Neuron (in vitro differentiated cells): ENCODE measurements around the gene CCR7.

Experiments used
- H2AFZ ChIP-seq: one replicate; pipeline ENCODE4 v1.6.1; 2013; ENCODE audit warnings: low read depth, mild to moderate bottlenecking, inconsistent platforms, low read length, moderate library complexity
- H3K27me3 ChIP-seq: one replicate; pipeline ENCODE4 v1.6.1; 2013; ENCODE audit warnings: low read length; ENCODE audit not compliant: insufficient read depth
- H3K36me3 ChIP-seq: one replicate; pipeline ENCODE4 v1.6.1; 2013; ENCODE audit warnings: low read length; ENCODE audit not compliant: insufficient read depth
- H3K4me1 ChIP-seq: one replicate; pipeline ENCODE4 v1.6.1; 2013; ENCODE audit warnings: low read length; ENCODE audit not compliant: insufficient read depth
- H3K4me3 ChIP-seq: 2 replicates; pipeline ENCODE4 v1.5.1; 2013; ENCODE audit warnings: mild to moderate bottlenecking, low read length, moderate library complexity
- H3K9me3 ChIP-seq: one replicate; pipeline ENCODE4 v1.6.1; 2013; ENCODE audit warnings: low read length

The CCR7 gene

GRCh38 chr17:40562838-40563219 lies 2.4 kb downstream of the CCR7 start:
- no peaks in the 10 kb centered on the region for H3K36me3 ChIP-seq
- no peak overlapping the region for H3K4me3 ChIP-seq
- H3K9me3 ChIP-seq, result no peaks in the 10 kb centered on the region
- peaks cover 15% of the 10 kb centered on the region for H3K4me1 ChIP-seq
- H2AFZ ChIP-seq, result no peak overlapping the region
- H3K27me3 ChIP-seq, result no peaks in the 10 kb centered on the region

DNA sequence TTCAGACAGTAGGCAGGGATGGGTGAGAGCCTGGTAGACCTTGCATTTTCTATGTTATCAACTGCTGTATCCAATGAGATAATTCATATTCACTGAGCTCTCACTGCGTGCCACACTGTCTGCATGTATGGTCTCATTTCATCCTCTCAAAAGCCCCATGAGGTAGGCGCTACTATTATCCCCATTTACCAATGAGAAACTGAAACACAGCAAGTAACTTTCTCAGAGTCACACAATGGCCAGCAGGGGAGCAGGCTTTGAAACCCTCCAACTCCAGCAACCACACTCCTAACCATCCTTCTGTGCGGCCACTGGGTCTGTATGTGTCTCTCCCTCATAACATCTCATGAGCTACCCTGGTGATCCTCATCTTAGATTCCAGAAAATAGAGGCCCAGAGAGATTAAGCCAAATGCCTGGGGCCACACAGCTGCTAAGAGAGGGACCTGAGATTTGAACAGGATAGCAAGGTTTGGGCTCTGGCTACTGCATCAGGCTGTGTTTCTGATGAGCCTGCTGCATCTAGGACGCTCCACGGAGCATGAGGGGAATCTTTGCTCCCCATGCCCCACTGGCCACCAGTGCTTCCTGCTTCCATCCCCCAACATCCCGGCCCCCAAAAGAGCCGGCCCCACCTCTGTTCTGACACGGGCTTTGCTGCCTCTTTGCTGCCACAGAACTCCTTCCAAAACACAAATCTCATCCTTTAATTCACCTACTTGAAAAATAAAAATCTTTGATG lies 3.2 kb downstream of the CCR7 start:
- H3K36me3 ChIP-seq, result no peaks in the 10 kb centered on the region
- peaks cover 23% of the 10 kb centered on the region for H3K4me1 ChIP-seq
- no peak overlapping the region for H3K4me3 ChIP-seq
- H3K9me3 ChIP-seq, result no peaks in the 10 kb centered on the region
- no peak overlapping the region for H2AFZ ChIP-seq
- H3K27me3 ChIP-seq, result no peaks in the 10 kb centered on the region

GRCh38 chr17:40561294-40561870 lies 3.9 kb downstream of the CCR7 start:
- no peaks in the 10 kb centered on the region for H3K36me3 ChIP-seq
- no peaks in the 10 kb centered on the region for H3K9me3 ChIP-seq
- H3K4me1 ChIP-seq, result peaks cover 27% of the 10 kb centered on the region
- no peak overlapping the region for H2AFZ ChIP-seq
- H3K27me3 ChIP-seq, result no peaks in the 10 kb centered on the region
- H3K4me3 ChIP-seq, result no peak overlapping the region

GRCh38 chr17:40560592-40561293 lies 4.5 kb downstream of the CCR7 start:
- H3K4me3 ChIP-seq, result no peak overlapping the region
- H3K4me1 ChIP-seq, result peaks cover 27% of the 10 kb centered on the region
- H3K36me3 ChIP-seq, result no peaks in the 10 kb centered on the region
- H3K27me3 ChIP-seq, result no peaks in the 10 kb centered on the region
- peak overlapping the region; percentile 2 for H2AFZ ChIP-seq
- H3K9me3 ChIP-seq, result no peaks in the 10 kb centered on the region

- H3K4me3 ChIP-seq, result no peak overlapping the region
- H3K9me3 ChIP-seq, result no peaks in the 10 kb centered on the region
- H3K4me1 ChIP-seq, result peaks cover 20% of the 10 kb centered on the region
- peak overlapping the region; percentile 2 for H2AFZ ChIP-seq
- no peaks in the 10 kb centered on the region for H3K27me3 ChIP-seq
- no peaks in the 10 kb centered on the region for H3K36me3 ChIP-seq
Observed at GRCh38 chr17:40559954-40560591, 5.2 kb downstream of the CCR7 start.

DNA sequence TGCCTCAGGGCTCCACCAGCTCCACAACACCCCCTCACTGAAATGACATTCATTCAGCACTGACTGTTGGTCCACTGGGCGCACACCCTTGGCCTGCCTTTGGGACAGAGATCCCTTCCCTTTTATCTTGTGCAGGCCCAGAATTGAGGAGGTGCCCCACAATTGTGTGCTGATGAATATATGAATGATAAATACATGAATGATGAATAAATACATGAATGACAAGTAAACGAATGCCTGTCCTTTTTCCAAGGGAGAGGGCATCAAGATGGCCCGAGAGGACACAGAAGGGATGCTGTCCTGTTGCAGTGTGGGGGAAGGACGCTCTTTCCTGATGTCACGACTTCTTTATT lies 5.7 kb downstream of the CCR7 start:
- H3K27me3 ChIP-seq, result no peaks in the 10 kb centered on the region
- peaks cover 16% of the 10 kb centered on the region for H3K4me1 ChIP-seq

GRCh38 chr17:40558890-40559563 lies 6.2 kb downstream of the CCR7 start:
- Histone ChIP-seq H2AFZ (no peak overlapping the region), H3K4me3 (no peak overlapping the region), H3K9me3 (no peaks in the 10 kb centered on the region), H3K27me3 (no peaks in the 10 kb centered on the region), H3K4me1 (peaks cover 17% of the 10 kb centered on the region), H3K36me3 (no peaks in the 10 kb centered on the region)

More for the DNA sequence above, 5.7 kb downstream of the CCR7 start:
- H3K9me3 ChIP-seq, result no peaks in the 10 kb centered on the region
- no peaks in the 10 kb centered on the region for H3K36me3 ChIP-seq
- no peak overlapping the region for H2AFZ ChIP-seq
- no peak overlapping the region for H3K4me3 ChIP-seq

GRCh38 chr17:40558300-40558889 lies 6.9 kb downstream of the CCR7 start:
- Histone ChIP-seq H3K9me3 (no peaks in the 10 kb centered on the region), H3K4me1 (peaks cover 21% of the 10 kb centered on the region), H3K4me3 (no peak overlapping the region), H3K27me3 (no peaks in the 10 kb centered on the region), H3K36me3 (no peaks in the 10 kb centered on the region), H2AFZ (no peak overlapping the region)

- H3K9me3 ChIP-seq, result no peaks in the 10 kb centered on the region
- H2AFZ ChIP-seq, result no peak overlapping the region
Observed at GRCh38 chr17:40557531-40558299, 7.6 kb downstream of the CCR7 start.

GRCh38 chr17:40556884-40557414 lies 8.3 kb downstream of the CCR7 start:
- Histone ChIP-seq H3K36me3 (no peaks in the 10 kb centered on the region), H3K9me3 (no peaks in the 10 kb centered on the region), H2AFZ (no peak overlapping the region), H3K4me3 (no peak overlapping the region), H3K27me3 (no peaks in the 10 kb centered on the region), H3K4me1 (peaks cover 19% of the 10 kb centered on the region)

More at GRCh38 chr17:40557531-40558299, 7.6 kb downstream of the CCR7 start:
- Histone ChIP-seq H3K4me3 (no peak overlapping the region), H3K4me1 (peaks cover 19% of the 10 kb centered on the region), H3K36me3 (no peaks in the 10 kb centered on the region), H3K27me3 (no peaks in the 10 kb centered on the region)

- no peak overlapping the region for H3K4me3 ChIP-seq
- no peaks in the 10 kb centered on the region for H3K9me3 ChIP-seq
- peaks cover 19% of the 10 kb centered on the region for H3K4me1 ChIP-seq
- no peaks in the 10 kb centered on the region for H3K36me3 ChIP-seq
- H3K27me3 ChIP-seq, result no peaks in the 10 kb centered on the region
- H2AFZ ChIP-seq, result no peak overlapping the region
Observed at GRCh38 chr17:40556198-40556661, 9.0 kb downstream of the CCR7 start.
